ENCODE measurements around the gene GGACT. TPM values are rescaled to one million over a fixed set of nuclear protein-coding genes. Genes with fewer than 3 reads are reported as not detected.
A peak's percentile ranks its signal among the peaks of the same experiment; 100 is the strongest.

The GGACT gene
- total RNA-seq, 2 donors from 2014 or later, result 6.7 to 10.0 TPM

GRCh38 chr13:100533588-100534041, 55.0 kb downstream of the GGACT start:
- intact Hi-C loops (cut with DNase I), result no loop called here
- Histone ChIP-seq H3K9ac (ENCODE audit: low read depth in 2 of 2, low read length in 2 of 2) (no peak overlapping the region), H3K4me3 (no peak overlapping the region), H3K4me1 (no peaks in the 10 kb centered on the region), H3K36me3 (no peaks in the 10 kb centered on the region), H3K9me3 (no peaks in the 10 kb centered on the region), H3K27me3 (no peaks in the 10 kb centered on the region), H3K27ac (no peak overlapping the region)
- TF ChIP-seq, protein P1, sequence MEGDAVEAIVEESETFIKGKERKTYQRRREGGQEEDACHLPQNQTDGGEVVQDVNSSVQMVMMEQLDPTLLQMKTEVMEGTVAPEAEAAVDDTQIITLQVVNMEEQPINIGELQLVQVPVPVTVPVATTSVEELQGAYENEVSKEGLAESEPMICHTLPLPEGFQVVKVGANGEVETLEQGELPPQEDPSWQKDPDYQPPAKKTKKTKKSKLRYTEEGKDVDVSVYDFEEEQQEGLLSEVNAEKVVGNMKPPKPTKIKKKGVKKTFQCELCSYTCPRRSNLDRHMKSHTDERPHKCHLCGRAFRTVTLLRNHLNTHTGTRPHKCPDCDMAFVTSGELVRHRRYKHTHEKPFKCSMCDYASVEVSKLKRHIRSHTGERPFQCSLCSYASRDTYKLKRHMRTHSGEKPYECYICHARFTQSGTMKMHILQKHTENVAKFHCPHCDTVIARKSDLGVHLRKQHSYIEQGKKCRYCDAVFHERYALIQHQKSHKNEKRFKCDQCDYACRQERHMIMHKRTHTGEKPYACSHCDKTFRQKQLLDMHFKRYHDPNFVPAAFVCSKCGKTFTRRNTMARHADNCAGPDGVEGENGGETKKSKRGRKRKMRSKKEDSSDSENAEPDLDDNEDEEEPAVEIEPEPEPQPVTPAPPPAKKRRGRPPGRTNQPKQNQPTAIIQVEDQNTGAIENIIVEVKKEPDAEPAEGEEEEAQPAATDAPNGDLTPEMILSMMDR (IDR thresholded peaks at IDR 0.05), result no peak
- DNase-seq, result peak; percentile 27

- Histone ChIP-seq H3K9me3 (no peaks in the 10 kb centered on the region), H3K27me3 (no peaks in the 10 kb centered on the region), H3K36me3 (no peaks in the 10 kb centered on the region), H3K4me3 (no peak overlapping the region), H3K27ac (no peak overlapping the region), H3K4me1 (no peaks in the 10 kb centered on the region), H3K9ac (ENCODE audit: low read depth in 2 of 2, low read length in 2 of 2) (no peak overlapping the region)
- TF ChIP-seq, protein P1 (IDR thresholded peaks at IDR 0.05), result no peak
- intact Hi-C loops (cut with DNase I), result no loop called here
- no peak for DNase-seq
Observed at GRCh38 chr13:100532836-100533435, 55.7 kb downstream of the GGACT start.

DNA sequence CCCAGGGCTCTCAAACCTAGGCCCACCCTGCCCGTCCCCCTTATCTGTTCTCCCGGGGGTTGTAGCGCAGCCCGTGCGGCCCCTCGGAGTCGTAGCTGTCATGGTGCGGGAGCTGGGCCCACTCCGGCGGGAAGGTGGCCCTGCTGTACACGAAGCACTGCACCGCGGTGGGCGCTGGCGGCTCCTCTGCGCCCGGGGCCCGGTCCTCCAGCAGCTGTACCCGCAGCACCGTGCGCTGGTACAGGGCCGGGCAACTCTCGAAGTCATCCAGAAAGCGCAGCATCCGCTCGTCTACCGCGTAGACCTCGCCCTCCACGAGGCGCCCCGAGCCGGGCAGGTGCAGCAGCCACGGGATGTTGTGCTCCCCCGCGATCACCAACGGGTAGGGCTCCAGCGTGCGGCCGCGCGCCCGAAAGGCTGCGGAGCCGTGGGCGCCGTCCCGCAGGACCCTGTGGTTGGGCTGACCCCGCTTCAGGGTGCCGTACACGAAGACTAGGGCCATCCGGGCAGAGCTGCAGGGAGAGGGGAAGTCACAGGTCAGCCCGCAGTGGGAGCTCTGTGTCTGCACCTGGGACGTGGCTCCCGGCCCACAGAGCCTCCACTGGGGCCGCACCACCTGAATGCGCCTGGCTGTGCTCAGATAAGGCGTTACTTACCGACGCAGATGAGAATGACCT, 56.4 kb downstream of the GGACT start:
- intact Hi-C loops (cut with DNase I), result no loop called here
- TF ChIP-seq, protein P1 (IDR thresholded peaks at IDR 0.05), result no peak
- Histone ChIP-seq H3K36me3 (no peaks in the 10 kb centered on the region), H3K9me3 (no peaks in the 10 kb centered on the region), H3K4me1 (no peaks in the 10 kb centered on the region), H3K27me3 (no peaks in the 10 kb centered on the region), H3K4me3 (no peak overlapping the region), H3K9ac (ENCODE audit: low read depth in 2 of 2, low read length in 2 of 2) (no peak overlapping the region), H3K27ac (no peak overlapping the region)
- DNase-seq, result no peak

DNA sequence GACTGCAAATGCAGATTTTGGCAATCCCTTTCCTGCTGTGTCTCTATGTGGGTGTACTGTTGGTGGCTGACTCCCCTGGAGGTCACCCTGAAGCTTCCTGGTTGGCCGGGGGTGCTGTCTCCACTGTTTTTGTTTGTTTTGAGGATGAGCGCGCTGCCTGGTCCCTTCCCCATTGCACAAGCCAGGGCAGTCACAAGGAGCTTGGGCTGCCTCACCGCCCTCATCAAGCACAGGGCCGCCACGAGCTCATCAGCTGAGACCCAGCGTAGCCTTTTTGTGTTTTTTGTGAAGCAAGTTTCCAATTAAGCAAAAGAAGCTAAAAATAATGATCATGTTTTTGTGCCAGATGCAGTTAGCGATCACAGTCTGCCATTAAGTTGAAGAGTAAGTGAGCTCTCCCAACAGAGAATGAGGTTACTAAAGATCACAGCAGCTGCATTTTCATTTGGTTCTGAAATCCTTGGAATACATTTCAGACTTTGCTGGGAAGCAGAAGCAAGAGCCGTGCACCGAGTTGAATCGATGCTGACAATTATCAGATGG, 57.8 kb downstream of the GGACT start:
- Histone ChIP-seq H3K27ac (no peak overlapping the region), H3K36me3 (no peaks in the 10 kb centered on the region), H3K4me1 (no peaks in the 10 kb centered on the region), H3K9me3 (no peaks in the 10 kb centered on the region), H3K9ac (ENCODE audit: low read depth in 2 of 2, low read length in 2 of 2) (no peak overlapping the region), H3K4me3 (no peak overlapping the region), H3K27me3 (no peaks in the 10 kb centered on the region)
- no peak for DNase-seq
- intact Hi-C loops (cut with DNase I), result no loop called here
- TF ChIP-seq, protein P1 (IDR thresholded peaks at IDR 0.05), result no peak

DNA sequence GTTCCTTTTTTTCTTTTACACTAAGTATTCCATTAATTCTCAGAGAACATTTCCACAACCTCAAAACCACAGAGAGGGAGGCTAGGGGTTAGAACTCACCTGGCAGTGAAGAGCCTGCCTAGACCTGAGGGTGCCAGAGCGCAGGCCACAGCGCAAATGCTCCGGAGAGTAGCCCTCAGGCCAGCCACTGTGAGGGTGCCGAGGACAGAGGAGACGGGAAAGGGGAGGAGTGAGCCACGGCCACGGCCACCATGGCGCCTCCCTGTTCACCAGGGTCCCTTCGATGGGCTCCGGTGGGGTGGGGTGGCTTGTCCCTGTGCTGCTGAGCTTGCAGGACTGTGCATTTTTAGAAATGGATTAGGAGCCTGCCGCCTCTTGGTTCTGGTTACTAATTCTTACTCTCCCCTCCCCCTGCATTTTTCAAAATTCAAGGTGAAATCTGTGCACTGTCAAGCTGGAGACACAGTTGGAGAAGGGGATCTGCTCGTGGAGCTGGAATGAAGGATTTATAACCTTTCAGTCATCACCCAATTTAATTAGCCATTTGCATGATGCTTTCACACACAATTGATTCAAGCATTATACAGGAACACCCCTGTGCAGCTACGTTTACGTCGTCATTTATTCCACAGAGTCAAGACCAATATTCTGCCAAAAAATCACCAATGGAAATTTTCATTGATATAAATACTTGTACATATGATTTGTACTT, 58.8 kb downstream of the GGACT start:
- H3K9me3 ChIP-seq, result no peaks in the 10 kb centered on the region
- H3K36me3 ChIP-seq, result no peaks in the 10 kb centered on the region
- H3K4me3 ChIP-seq, result no peak overlapping the region
- H3K27me3 ChIP-seq, result no peaks in the 10 kb centered on the region
- intact Hi-C loops (cut with DNase I), result no loop called here
- TF ChIP-seq, protein P1 (IDR thresholded peaks at IDR 0.05), result no peak
- no peak overlapping the region for H3K9ac ChIP-seq (ENCODE audit: low read depth in 2 of 2, low read length in 2 of 2)
- H3K27ac ChIP-seq, result no peak overlapping the region
- no peaks in the 10 kb centered on the region for H3K4me1 ChIP-seq
- no peak for DNase-seq
